CD8-positive, alpha-beta memory T cell (primary cell): Measurements from ENCODE around the gene RET. TPM values are rescaled to one million over a fixed set of nuclear protein-coding genes. Genes with fewer than 3 reads are reported as not detected.
"Not testable (repeated sequence)": the region's sequence is repeated elsewhere in the genome, so short reads cannot be mapped to it uniquely, and the experiment has no call there.

ENCODE experiments used
- CTCF ChIA-PET: fragments of 350-600 bp; sonication (Branson Sonifier 250); formaldehyde crosslinking; loops from one replicate; lab custom pipeline; 2021; ENCODE audit warnings: antibody characterized with exemption; lab: Charles Lee
- POLR2A ChIA-PET: fragments of 350-600 bp; sonication (Branson Sonifier 250); formaldehyde crosslinking; loops from one replicate; lab custom pipeline; 2021; ENCODE audit warnings: antibody characterized with exemption; lab: Charles Lee
- DNase-seq, 5 donors: peaks; one replicate each; pipeline versions ENCODE4 v3.0.0 to v3.0.0-alpha.2; 2020 to 2022; ENCODE audit warnings: mixed read lengths in 1 of 5
- H3K27ac ChIP-seq: one replicate; pipeline ENCODE4 v1.7.0; 2013; ENCODE audit warnings: low read depth, mild to moderate bottlenecking, low read length, moderate library complexity
- H3K27me3 ChIP-seq: 2 replicates; pipeline ENCODE4 v1.7.0; 2013; ENCODE audit warnings: low read length, mild to moderate bottlenecking; ENCODE audit not compliant: insufficient read depth, poor library complexity, severe bottlenecking
- H3K36me3 ChIP-seq: 2 replicates; pipeline ENCODE4 v1.7.0; 2013; ENCODE audit warnings: mild to moderate bottlenecking, low read length, moderate library complexity; ENCODE audit not compliant: insufficient read depth
- H3K4me1 ChIP-seq: 2 replicates; pipeline ENCODE4 v1.7.0; 2013; ENCODE audit warnings: mild to moderate bottlenecking, low read length, moderate library complexity; ENCODE audit not compliant: insufficient read depth
- H3K4me3 ChIP-seq: 2 replicates; pipeline ENCODE4 v1.7.0; 2013; ENCODE audit warnings: mild to moderate bottlenecking, low read length
- H3K9me3 ChIP-seq: 2 replicates; pipeline ENCODE4 v1.7.0; 2013; ENCODE audit warnings: mild to moderate bottlenecking, low read length
- H3K27ac Mint-ChIP-seq, 8 donors: one replicate each; pipeline ENCODE4 v1.8.0; 2020 to 2021; ENCODE audit warnings: mixed read lengths in 8 of 8, mild to moderate bottlenecking in 6 of 8, inconsistent platforms in 3 of 8, moderate library complexity in 3 of 8
- H3K27me3 Mint-ChIP-seq, 2 donors: one replicate each; pipeline ENCODE4 v1.8.0; 2020 to 2021; ENCODE audit warnings: mixed read lengths in 2 of 2, mild to moderate bottlenecking in 1 of 2, moderate library complexity in 1 of 2
- H3K36me3 Mint-ChIP-seq, 3 donors: one replicate each; pipeline ENCODE4 v1.8.0; 2020 to 2021; ENCODE audit warnings: mixed read lengths in 3 of 3, inconsistent platforms in 1 of 3, mild to moderate bottlenecking in 1 of 3
- H3K4me1 Mint-ChIP-seq, 3 donors: one replicate each; pipeline ENCODE4 v1.8.0; 2020 to 2021; ENCODE audit warnings: mixed read lengths in 3 of 3, inconsistent platforms in 1 of 3, mild to moderate bottlenecking in 1 of 3
- H3K4me3 Mint-ChIP-seq, 7 donors: one replicate each; pipeline ENCODE4 v1.8.0; 2020 to 2021; ENCODE audit warnings: mixed read lengths in 7 of 7, mild to moderate bottlenecking in 6 of 7, moderate library complexity in 4 of 7, inconsistent platforms in 2 of 7
- H3K9me3 Mint-ChIP-seq, 5 donors: one replicate each; pipeline ENCODE4 v1.8.0; 2020 to 2022; ENCODE audit warnings: mixed read lengths in 5 of 5, mild to moderate bottlenecking in 3 of 5, moderate library complexity in 2 of 5, inconsistent platforms in 1 of 5
- polyA plus RNA-seq: library from polyadenylated mRNA; unstranded; fragments of 300-500 nt; fragmentation: Illumina TruSeq; gene quantifications from one replicate; pipeline ENCODE4 v1.2.3, GENCODE V29; 2021
- total RNA-seq, 2 experiments: library from RNA; stranded (reverse); gene quantifications; one replicate each; pipeline ENCODE4 v1.2.3, GENCODE V29; 2021

The RET gene
- total and polyA plus RNA-seq, 3 experiments from 2014 or later, result 0.06 to 0.24 TPM; not detected in 1

DNA sequence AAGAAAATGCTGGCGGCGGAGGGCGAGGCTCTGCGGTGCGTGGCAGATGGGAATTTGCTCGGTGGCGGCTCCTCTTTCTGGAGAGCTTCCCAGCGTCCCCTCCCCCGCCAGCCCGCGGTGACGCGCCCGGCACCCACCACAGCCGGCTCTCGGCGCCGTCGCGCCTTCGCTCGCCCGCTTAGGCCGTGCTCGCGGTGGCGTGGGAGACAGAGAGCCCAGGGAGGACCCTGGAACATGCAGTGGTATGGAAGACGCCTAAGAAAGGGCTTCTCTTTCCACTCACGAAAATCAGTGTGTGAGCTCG lies 60.8 kb downstream of the RET start:
- Histone ChIP-seq H3K27me3 (no peaks in the 10 kb centered on the region), H3K9me3 (no peaks in the 10 kb centered on the region), H3K27ac (peak overlapping the region; percentile 92), H3K4me1 (peaks cover 41% of the 10 kb centered on the region), H3K4me3 (peak overlapping the region; percentile 89), H3K36me3 (no peaks in the 10 kb centered on the region)
- peaks cover 39 to 55% (median 50%) of the 10 kb centered on the region in 3 donors for H3K4me1 Mint-ChIP-seq
- CTCF ChIA-PET, result interaction anchor here (0.6 to 2.5 kb wide), 7 partner anchors 13 to 155 kb away, joined by 3 to 21 read pairs (median 4); no protein-coding TSS in a partner anchor
- H3K27ac Mint-ChIP-seq, result peak overlapping the region; percentile 49 to 93 (median 92)
- peaks cover 0 to 4% of the 10 kb centered on the region in 2 donors for H3K27me3 Mint-ChIP-seq
- POLR2A ChIA-PET, result interaction anchor here (0.6 to 1.7 kb wide), 15 partner anchors 8 to 436 kb away, joined by 3 to 12 read pairs (median 4); partner anchors contain the start of gene RASGEF1A
- H3K9me3 Mint-ChIP-seq, result no peaks in the 10 kb centered on the region
- H3K36me3 Mint-ChIP-seq, result peaks cover 0 to 8% (median 0%) of the 10 kb centered on the region in 3 donors
- DNase-seq, result peak in 4 of 5 donors; percentile 23 to 56 (median 42)
- H3K4me3 Mint-ChIP-seq, result peak overlapping the region; percentile 86 to 95 (median 90)

DNA sequence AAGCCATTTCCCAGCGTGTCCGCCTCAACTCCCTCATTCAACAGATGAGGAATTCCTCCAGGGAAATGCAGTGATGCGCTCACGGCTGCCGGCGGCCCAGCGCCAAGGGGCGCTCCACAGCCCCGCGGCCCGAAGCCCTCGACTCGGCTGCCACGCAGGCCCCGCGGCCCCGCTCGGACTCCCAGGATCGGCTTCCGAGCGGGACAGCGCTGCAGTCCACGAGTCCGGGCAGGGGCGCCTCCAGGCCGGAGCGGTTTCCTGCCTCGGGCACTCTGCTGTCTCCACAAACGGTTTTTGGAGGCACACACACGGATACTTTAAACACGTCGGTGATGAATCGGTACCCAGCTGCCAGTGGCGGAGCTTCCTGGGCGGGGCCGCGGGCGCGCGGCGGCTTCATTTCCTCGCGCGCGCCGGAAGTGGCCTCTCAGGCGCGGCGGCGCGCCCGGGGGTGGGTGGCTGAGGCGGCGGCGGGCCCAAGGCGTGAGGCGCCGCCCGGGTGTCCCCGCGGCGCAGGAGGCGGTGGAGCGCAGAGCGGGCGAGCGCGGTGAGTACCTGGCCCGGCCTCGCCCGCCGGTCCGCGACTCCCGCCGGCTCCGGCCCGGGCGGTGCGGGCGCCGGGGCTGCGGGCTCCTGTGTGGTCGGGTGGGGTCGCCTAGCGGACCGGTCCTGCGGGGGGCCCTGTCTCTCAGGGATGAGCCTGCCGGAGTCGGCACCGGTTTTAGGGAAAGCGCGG lies 61.3 kb downstream of the RET start, which contains the start of gene CSGALNACT2:
Gene CSGALNACT2 (plus strand): TSS at position 425 of the 736 bp plus-strand sequence. CDS start 16,705 bp downstream, outside the sequence.
- peak within 1 kb of the TSS; percentile 96 for H3K4me3 ChIP-seq
- CTCF ChIA-PET, result interaction anchor here (0.6 to 2.5 kb wide), 7 partner anchors 13 to 155 kb away, joined by 3 to 21 read pairs (median 4); no protein-coding TSS in a partner anchor
- peak within 1 kb of the TSS; percentile 92 for H3K27ac ChIP-seq
- peak; percentile 80 to 91 (median 89) for DNase-seq
- H3K4me1 ChIP-seq, result peaks cover 46% of the 10 kb centered on the region
- no peaks in the 10 kb centered on the region for H3K27me3 ChIP-seq
- peaks cover 0 to 8% (median 0%) of the 10 kb centered on the region in 3 donors for H3K36me3 Mint-ChIP-seq
- peak within 1 kb of the TSS; percentile 93 to 100 (median 98) for H3K27ac Mint-ChIP-seq
- H3K9me3 Mint-ChIP-seq, result no peaks in the 10 kb centered on the region
- H3K27me3 Mint-ChIP-seq, result peaks cover 0 to 4% of the 10 kb centered on the region in 2 donors
- no peaks in the 10 kb centered on the region for H3K36me3 ChIP-seq
- POLR2A ChIA-PET, result interaction anchor here (0.5 to 1.7 kb wide), 17 partner anchors 9 to 436 kb away, joined by 3 to 12 read pairs (median 4); partner anchors contain the start of gene RASGEF1A
- H3K4me3 Mint-ChIP-seq, result peak within 1 kb of the TSS; percentile 95 to 99 (median 99)
- H3K4me1 Mint-ChIP-seq, result peaks cover 41 to 60% (median 56%) of the 10 kb centered on the region in 3 donors
- no peaks in the 10 kb centered on the region for H3K9me3 ChIP-seq

DNA sequence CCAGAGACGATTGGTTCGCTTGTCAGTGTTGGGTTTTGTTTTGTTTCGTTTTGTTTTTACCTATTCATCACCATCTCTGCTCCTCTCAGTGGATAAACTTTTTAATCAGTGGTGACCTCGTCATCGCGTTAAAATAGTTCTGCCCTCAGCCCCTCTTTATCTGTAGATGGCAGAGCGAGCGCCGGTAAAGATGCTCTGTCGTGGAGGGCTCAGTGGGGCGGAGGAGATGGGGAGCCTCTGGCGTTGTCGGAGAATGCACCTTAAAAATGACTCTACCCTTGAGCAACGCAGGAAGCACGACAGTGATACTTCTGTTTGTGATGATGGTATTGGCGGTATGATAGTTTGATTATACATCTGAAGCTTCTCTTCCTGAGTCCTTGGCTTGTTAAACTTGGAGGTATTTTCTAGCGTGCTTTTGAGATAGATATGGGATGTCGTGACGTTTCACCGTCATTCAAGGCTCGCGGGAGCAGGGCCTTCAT lies 61.9 kb downstream of the RET start:
- DNase-seq, result peak; percentile 38 to 82 (median 73)
- ChIA-PET CTCF (interaction anchor here (0.9 to 2.5 kb wide), 7 partner anchors 13 to 154 kb away, joined by 3 to 21 read pairs (median 4); no protein-coding TSS in a partner anchor), POLR2A (interaction anchor here (0.5 to 1.7 kb wide), 13 partner anchors 9 to 435 kb away, joined by 3 to 12 read pairs (median 4); partner anchors contain the start of gene RASGEF1A)
- H3K27ac Mint-ChIP-seq, result peak overlapping the region; percentile 93 to 100 (median 98)
- Histone ChIP-seq H3K36me3 (no peaks in the 10 kb centered on the region), H3K4me1 (peaks cover 52% of the 10 kb centered on the region), H3K27me3 (no peaks in the 10 kb centered on the region), H3K9me3 (no peaks in the 10 kb centered on the region), H3K27ac (peak overlapping the region; percentile 92), H3K4me3 (peak overlapping the region; percentile 96)
- H3K27me3 Mint-ChIP-seq, result peaks cover 0 to 4% of the 10 kb centered on the region in 2 donors
- peak overlapping the region; percentile 95 to 99 (median 99) for H3K4me3 Mint-ChIP-seq
- H3K9me3 Mint-ChIP-seq, result no peaks in the 10 kb centered on the region
- H3K36me3 Mint-ChIP-seq, result peaks cover 0 to 8% (median 0%) of the 10 kb centered on the region in 3 donors
- H3K4me1 Mint-ChIP-seq, result peaks cover 47 to 66% (median 62%) of the 10 kb centered on the region in 3 donors

DNA sequence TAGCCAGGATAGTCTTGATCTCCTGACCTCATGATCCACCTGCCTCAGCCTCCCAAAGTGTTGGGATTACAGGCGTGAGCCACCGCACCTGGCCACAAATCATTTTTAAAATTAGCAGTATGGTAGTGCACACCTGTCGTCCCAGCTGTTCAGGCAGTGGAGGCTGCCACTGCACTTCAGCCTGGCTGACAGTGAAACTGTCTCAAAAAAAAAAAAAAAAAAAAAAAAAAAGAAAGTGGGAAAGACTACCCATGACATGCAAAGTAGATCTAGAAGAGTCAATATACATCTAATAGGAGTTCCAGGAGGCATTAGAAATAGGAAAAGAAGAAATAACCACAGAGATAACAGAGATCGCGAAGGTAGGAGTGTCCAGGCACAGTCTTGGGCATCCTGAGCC lies 64.6 kb downstream of the RET start:
- Histone ChIP-seq H3K4me3 (no peak overlapping the region), H3K4me1 (peaks cover 60% of the 10 kb centered on the region), H3K9me3 (no peaks in the 10 kb centered on the region), H3K27ac (no peak overlapping the region), H3K27me3 (no peaks in the 10 kb centered on the region), H3K36me3 (no peaks in the 10 kb centered on the region)
- Mint-ChIP-seq H3K27me3 (peaks cover 0 to 3% of the 10 kb centered on the region in 2 donors), H3K36me3 (peaks cover 0 to 10% (median 3%) of the 10 kb centered on the region in 3 donors), H3K9me3 (no peaks in the 10 kb centered on the region), H3K4me1 (peaks cover 65 to 85% (median 80%) of the 10 kb centered on the region in 3 donors), H3K4me3 (peak overlapping the region in 4 of 7 donors; percentile 7 to 77 (median 12)), H3K27ac (peak overlapping the region in 4 of 8 donors; percentile 33 to 73 (median 63))
- DNase-seq, result no peak
- ChIA-PET CTCF (interaction anchor here (0.9 to 2.0 kb wide), 4 partner anchors 18 to 113 kb away, joined by 3 to 6 read pairs (median 3); no protein-coding TSS in a partner anchor), POLR2A (interaction anchor here (0.9 kb wide), 1 partner anchor 17 kb away, joined by 11 read pairs; no protein-coding TSS in a partner anchor)

DNA sequence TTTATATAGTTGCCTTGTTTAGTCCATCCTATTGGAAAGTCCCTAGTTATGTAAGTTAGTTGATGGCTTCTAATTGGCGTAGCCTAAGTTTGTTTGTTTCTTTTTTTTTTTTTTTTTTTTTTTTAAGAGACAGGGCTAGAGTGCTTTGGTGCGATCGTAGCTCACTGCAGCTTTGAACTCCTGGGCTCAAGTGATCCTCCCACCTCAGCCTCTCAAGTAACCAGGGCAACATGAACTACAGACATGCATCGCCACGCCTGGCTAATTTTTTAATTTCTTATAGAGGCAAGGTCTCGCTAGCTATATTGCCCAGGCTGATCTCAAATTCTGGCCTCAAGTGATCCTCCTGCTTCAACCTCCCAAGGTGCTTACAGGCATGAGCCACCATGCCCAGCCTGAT lies 68.4 kb downstream of the RET start:
- peaks cover 2 to 29% (median 10%) of the 10 kb centered on the region in 3 donors for H3K36me3 Mint-ChIP-seq
- peaks cover 72 to 87% (median 85%) of the 10 kb centered on the region in 3 donors for H3K4me1 Mint-ChIP-seq
- ChIA-PET CTCF (no interaction called here), POLR2A (no interaction called here)
- H3K4me3 Mint-ChIP-seq, result no peak overlapping the region
- H3K9me3 ChIP-seq, result peaks cover 3% of the 10 kb centered on the region
- H3K27me3 ChIP-seq, result no peaks in the 10 kb centered on the region
- no peaks in the 10 kb centered on the region for H3K36me3 ChIP-seq
- no peak for DNase-seq
- peaks cover 39% of the 10 kb centered on the region for H3K4me1 ChIP-seq
- no peaks in the 10 kb centered on the region for H3K9me3 Mint-ChIP-seq
- H3K27ac Mint-ChIP-seq, result peak overlapping the region in 3 of 8 donors; percentile 13 to 68 (median 58)
- H3K27me3 Mint-ChIP-seq, result no peaks in the 10 kb centered on the region
- no peak overlapping the region for H3K4me3 ChIP-seq
- H3K27ac ChIP-seq, result no peak overlapping the region

DNA sequence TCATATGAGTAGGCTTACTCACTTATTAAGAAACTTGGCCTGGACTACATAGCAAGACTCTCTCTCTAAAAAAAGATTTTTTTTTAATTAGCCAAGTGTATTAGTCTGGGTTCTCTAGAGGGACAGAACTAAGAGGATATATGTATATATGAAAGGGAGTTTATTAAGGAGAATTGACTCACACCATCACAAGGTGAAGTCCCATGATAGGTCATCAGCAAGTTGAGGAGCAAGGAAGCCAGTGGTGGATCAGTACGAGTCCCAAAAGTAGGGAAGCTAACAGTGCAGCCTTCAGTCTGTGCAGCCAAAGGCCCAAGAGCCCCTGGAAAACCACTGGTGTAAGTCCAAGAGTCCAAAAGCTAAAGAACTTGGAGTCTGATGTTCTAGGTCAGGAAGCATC lies 69.1 kb downstream of the RET start:
- POLR2A ChIA-PET, result not testable (repeated sequence)

DNA sequence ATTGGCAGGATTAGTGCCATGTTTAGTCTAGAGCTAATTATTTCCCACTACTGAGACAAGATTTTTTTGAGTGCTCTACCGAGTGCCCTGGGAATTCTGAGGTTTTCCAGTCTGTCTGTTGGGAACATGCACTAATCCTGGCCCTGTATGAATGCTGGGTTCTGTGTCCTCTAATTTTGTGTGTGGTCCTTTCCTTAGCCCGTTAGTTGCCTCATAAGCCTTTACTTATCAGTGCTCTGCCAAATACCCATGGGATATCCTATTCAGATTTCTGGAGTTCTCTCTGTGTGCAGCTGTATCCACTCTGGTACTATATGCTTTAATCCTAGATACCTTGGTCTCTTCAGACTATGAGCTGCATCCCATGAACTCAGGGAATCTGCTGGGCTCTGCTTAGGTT lies 74.5 kb downstream of the RET start:
- peak overlapping the region in 5 of 7 donors; percentile 22 to 57 (median 40) for H3K4me3 Mint-ChIP-seq
- no peaks in the 10 kb centered on the region for H3K36me3 ChIP-seq
- no peak for DNase-seq
- H3K4me1 ChIP-seq, result peaks cover 25% of the 10 kb centered on the region
- H3K27me3 Mint-ChIP-seq, result no peaks in the 10 kb centered on the region
- no peak overlapping the region for H3K27ac ChIP-seq
- H3K9me3 Mint-ChIP-seq, result no peaks in the 10 kb centered on the region
- H3K4me1 Mint-ChIP-seq, result peaks cover 68 to 85% (median 85%) of the 10 kb centered on the region in 3 donors
- H3K9me3 ChIP-seq, result peaks cover 3% of the 10 kb centered on the region
- no peaks in the 10 kb centered on the region for H3K27me3 ChIP-seq
- no peak overlapping the region for H3K4me3 ChIP-seq
- peaks cover 5 to 30% (median 20%) of the 10 kb centered on the region in 3 donors for H3K36me3 Mint-ChIP-seq
- CTCF ChIA-PET, result interaction anchor here (1.0 to 1.5 kb wide), 5 partner anchors 13 to 142 kb away, joined by 3 to 4 read pairs (median 3); partner anchors contain the start of gene CSGALNACT2
- POLR2A ChIA-PET, result no interaction called here
- peak overlapping the region in 5 of 8 donors; percentile 10 to 48 (median 17) for H3K27ac Mint-ChIP-seq

More for the DNA sequence above, 69.1 kb downstream of the RET start:
- H3K9me3 ChIP-seq, H3K4me3 ChIP-seq, H3K27ac ChIP-seq, H3K9me3 Mint-ChIP-seq, CTCF ChIA-PET, DNase-seq, H3K27me3 ChIP-seq, H3K27me3 Mint-ChIP-seq, H3K36me3 ChIP-seq: not testable (repeated sequence)
- H3K4me1 Mint-ChIP-seq, result peaks cover 72 to 87% (median 85%) of the 10 kb centered on the region in 3 donors
- H3K4me3 Mint-ChIP-seq, result peak overlapping the region in 1 of 7 donors; percentile 6
- H3K36me3 Mint-ChIP-seq, result peaks cover 2 to 32% (median 12%) of the 10 kb centered on the region in 3 donors
- peaks cover 39% of the 10 kb centered on the region for H3K4me1 ChIP-seq
- H3K27ac Mint-ChIP-seq, result peak overlapping the region in 4 of 8 donors; percentile 3 to 83 (median 24)
